Liver (tissue), 9 donors: ENCODE data around the gene PTER. TPM values are rescaled to one million over a fixed set of nuclear protein-coding genes. Genes with fewer than 3 reads are reported as not detected.

Source experiments
- DNase-seq: peaks from one replicate; pipeline ENCODE4 v3.0.0-alpha.2; 2017; ENCODE audit warnings: low spot score
- H3K27ac ChIP-seq, 2 donors: one replicate each; pipeline ENCODE4 v1.7.0; 2013; ENCODE audit warnings: inconsistent platforms in 2 of 2, low read length in 2 of 2, control low read depth in 1 of 2, low read depth in 1 of 2, mild to moderate bottlenecking in 1 of 2
- H3K27me3 ChIP-seq, 4 donors: one replicate each; pipeline versions ENCODE4 v1.6.1 to v1.7.0; 2013; ENCODE audit warnings: low read length in 3 of 4, inconsistent platforms in 1 of 4, mild to moderate bottlenecking in 1 of 4, moderate library complexity in 1 of 4; ENCODE audit not compliant: control insufficient read depth in 4 of 4, insufficient read depth in 4 of 4
- H3K36me3 ChIP-seq, 4 donors: one replicate each; pipeline versions ENCODE4 v1.6.1 to v1.7.0; 2013; ENCODE audit warnings: low read length in 3 of 4, mild to moderate bottlenecking in 3 of 4, low read depth in 1 of 4, moderate library complexity in 1 of 4; ENCODE audit not compliant: control insufficient read depth in 4 of 4, insufficient read depth in 3 of 4
- H3K4me1 ChIP-seq, 4 donors: one replicate each; pipeline versions ENCODE4 v1.6.1 to v1.7.0; 2013; ENCODE audit warnings: low read length in 3 of 4, mild to moderate bottlenecking in 3 of 4, moderate library complexity in 1 of 4; ENCODE audit not compliant: control insufficient read depth in 4 of 4, insufficient read depth in 4 of 4
- H3K4me3 ChIP-seq, 3 donors: one replicate each; pipeline versions ENCODE4 v1.6.1 to v1.7.0; 2013; ENCODE audit warnings: low read length in 3 of 3, control low read depth in 1 of 3, low read depth in 1 of 3, mild to moderate bottlenecking in 1 of 3
- H3K9ac ChIP-seq, 2 donors: one replicate each; pipeline ENCODE4 v1.7.0; 2013; ENCODE audit warnings: low read length in 2 of 2, mild to moderate bottlenecking in 2 of 2, moderate library complexity in 2 of 2, control low read depth in 1 of 2, low read depth in 1 of 2
- H3K9me3 ChIP-seq, 4 donors: one replicate each; pipeline versions ENCODE4 v1.6.1 to v1.7.0; 2013; ENCODE audit warnings: low read length in 3 of 4; ENCODE audit not compliant: control insufficient read depth in 4 of 4
- ATF3 ChIP-seq: IDR thresholded peaks from 2 replicates; pipeline ENCODE4 v1.6.1; 2016; ENCODE audit warnings: antibody characterized with exemption
- CTCF ChIP-seq: fragments of 150-350 bp; IDR thresholded peaks from 2 replicates; pipeline ENCODE4 v1.5.1; 2017; ENCODE audit warnings: improper control_type of control experiment, low read depth, low read length; ENCODE audit not compliant: missing input control
- EGR1 ChIP-seq, 2 donors: IDR thresholded peaks; 2 replicates each; pipeline ENCODE4 v1.6.1; 2016 to 2018; ENCODE audit warnings: antibody characterized with exemption in 2 of 2, low read depth in 2 of 2
- FOXA1 ChIP-seq: IDR thresholded peaks from 2 replicates; pipeline ENCODE4 v1.6.1; 2016; ENCODE audit warnings: antibody characterized with exemption
- FOXA2 ChIP-seq: IDR thresholded peaks from 2 replicates; pipeline ENCODE4 v1.6.1; 2016; ENCODE audit warnings: antibody characterized with exemption
- GABPA ChIP-seq, 2 donors: IDR thresholded peaks in 1 of 2; conservative IDR thresholded peaks in 1 of 2; 2 replicates each; pipeline ENCODE4 v1.6.1; 2016; ENCODE audit warnings: antibody characterized with exemption in 2 of 2, mild to moderate bottlenecking in 1 of 2, moderate library complexity in 1 of 2
- HNF4A ChIP-seq, 2 donors: conservative IDR thresholded peaks; 2 replicates each; pipeline ENCODE4 v1.6.1; 2016; ENCODE audit warnings: antibody characterized with exemption in 2 of 2, mild to moderate bottlenecking in 2 of 2
- HNF4G ChIP-seq: IDR thresholded peaks from 2 replicates; pipeline ENCODE4 v1.6.1; 2016; ENCODE audit warnings: antibody characterized with exemption
- JUND ChIP-seq, 2 donors: IDR thresholded peaks; 2 replicates each; pipeline ENCODE4 v1.6.1; 2016; ENCODE audit warnings: antibody characterized with exemption in 2 of 2
- MAX ChIP-seq: IDR thresholded peaks from 2 replicates; pipeline ENCODE4 v1.6.1; 2016; ENCODE audit warnings: antibody characterized with exemption
- NR2F2 ChIP-seq: IDR thresholded peaks from 2 replicates; pipeline ENCODE4 v1.6.1; 2016; ENCODE audit warnings: antibody characterized with exemption
- RAD21 ChIP-seq, 2 donors: IDR thresholded peaks; 2 replicates each; pipeline ENCODE4 v1.6.1; 2016; ENCODE audit warnings: antibody characterized with exemption in 2 of 2, mild to moderate bottlenecking in 2 of 2
- REST ChIP-seq: IDR thresholded peaks from 2 replicates; pipeline ENCODE4 v1.6.1; 2016; ENCODE audit warnings: antibody characterized with exemption, mild to moderate bottlenecking
- RXRA ChIP-seq, 2 donors: IDR thresholded peaks; 2 replicates each; pipeline ENCODE4 v1.6.1; 2017 to 2018; ENCODE audit warnings: antibody characterized with exemption in 2 of 2, mild to moderate bottlenecking in 1 of 2
- SP1 ChIP-seq: IDR thresholded peaks from 2 replicates; pipeline ENCODE4 v1.6.1; 2018; ENCODE audit warnings: antibody characterized with exemption, mild to moderate bottlenecking
- TAF1 ChIP-seq: conservative IDR thresholded peaks from 2 replicates; pipeline ENCODE4 v1.6.1; 2016; ENCODE audit warnings: antibody characterized with exemption, mild to moderate bottlenecking
- YY1 ChIP-seq: IDR thresholded peaks from 2 replicates; pipeline ENCODE4 v1.6.1; 2016; ENCODE audit warnings: antibody characterized with exemption, mild to moderate bottlenecking
- ZBTB33 ChIP-seq: IDR thresholded peaks from 2 replicates; pipeline ENCODE4 v1.6.1; 2016; ENCODE audit warnings: antibody characterized with exemption
- WGBS: extraction: QIAGEN DNeasy Blood & Tissue Kit; methylation state at CpG from one replicate; pipeline ENCODE4 v1.1.7; 2013; 5-methylcytosine and 5-hydroxymethylcytosine counted together
- polyA plus RNA-seq, 2 donors: library from polyadenylated mRNA; stranded (reverse) in 1 of 2; unstranded in 1 of 2; fragments of 200-250 nt in 1 of 2; fragments of >200 nt in 1 of 2; fragmentation: Nextera tagmentation in 1 of 2; extraction: Ambion mirVana in 1 of 2; gene quantifications; one replicate each; pipeline versions ENCODE4 v1.2.1 to v1.2.3, GENCODE V29; 2013 to 2015
- total RNA-seq, 2 donors: library from RNA; depleted of rRNA; stranded (reverse); fragments of >200 nt; gene quantifications; one replicate each; pipeline ENCODE4 v1.2.3, GENCODE V29; 2014
- donor health status: healthy.
- donor health status: healthy.
- donor health status: healthy.
- donor health status: healthy.
- donor health status: healthy.

Gene PTER
- total and polyA plus RNA-seq, 4 donors: 4.4 to 15.7 (median 8.9) TPM

- Histone ChIP-seq H3K27ac (no peak overlapping the region), H3K27me3 (no peaks in the 10 kb centered on the region), H3K4me3 (no peak overlapping the region), H3K36me3 (no peaks in the 10 kb centered on the region), H3K9ac (no peak overlapping the region), H3K4me1 (no peaks in the 10 kb centered on the region), H3K9me3 (peaks cover 0 to 6% (median 2%) of the 10 kb centered on the region in 4 donors)
- TF ChIP-seq SP1 (no peak), FOXA2 (no peak), NR2F2 (no peak), ZBTB33 (no peak), RXRA (IDR thresholded peaks at IDR 0.05) (no peak), HNF4A (conservative IDR thresholded peaks at IDR 0.05) (no peak)
- WGBS: 51% methylated on average over 5 of the region's 5 CpGs
- no peak for DNase-seq
Observed at GRCh38 chr10:16559236-16559773, 122.5 kb downstream of the PTER start.

GRCh38 chr10:16562891-16563290, 126.1 kb downstream of the PTER start:
- Histone ChIP-seq H3K4me3 (no peak overlapping the region), H3K4me1 (no peaks in the 10 kb centered on the region), H3K27me3 (peaks cover 0 to 2% (median 0%) of the 10 kb centered on the region in 4 donors), H3K9me3 (peaks cover 0 to 6% (median 2%) of the 10 kb centered on the region in 4 donors), H3K27ac (no peak overlapping the region), H3K9ac (no peak overlapping the region), H3K36me3 (no peaks in the 10 kb centered on the region)
- no peak for DNase-seq
- TF ChIP-seq SP1 (no peak), HNF4G (no peak), TAF1 (no peak), NR2F2 (no peak), CTCF (no peak), FOXA2 (no peak), ZBTB33 (no peak), MAX (no peak), YY1 (no peak), EGR1 (IDR thresholded peaks at IDR 0.05; ENCODE audit: low read depth in 2 of 2) (no peak), HNF4A (conservative IDR thresholded peaks at IDR 0.05) (no peak), REST (no peak), JUND (IDR thresholded peaks at IDR 0.05) (no peak), GABPA (IDR thresholded peaks at IDR 0.05 in 1 of 2, conservative IDR thresholded peaks at IDR 0.05 in 1 of 2) (no peak), RAD21 (IDR thresholded peaks at IDR 0.05) (no peak), RXRA (IDR thresholded peaks at IDR 0.05) (no peak), ATF3 (no peak), FOXA1 (no peak)
- WGBS: 89% methylated on average over 6 of the region's 6 CpGs
